GM18867 (cell line): ENCODE measurements around the gene HDGF.

Experiments
- ATAC-seq: cut with Tn5 transposase; IDR thresholded peaks from one replicate; pipeline ENCODE4 v1.9.1; 2021; ENCODE audit warnings: mild to moderate bottlenecking, moderate library complexity; ENCODE audit not compliant: unreplicated experiment

HDGF gene

DNA sequence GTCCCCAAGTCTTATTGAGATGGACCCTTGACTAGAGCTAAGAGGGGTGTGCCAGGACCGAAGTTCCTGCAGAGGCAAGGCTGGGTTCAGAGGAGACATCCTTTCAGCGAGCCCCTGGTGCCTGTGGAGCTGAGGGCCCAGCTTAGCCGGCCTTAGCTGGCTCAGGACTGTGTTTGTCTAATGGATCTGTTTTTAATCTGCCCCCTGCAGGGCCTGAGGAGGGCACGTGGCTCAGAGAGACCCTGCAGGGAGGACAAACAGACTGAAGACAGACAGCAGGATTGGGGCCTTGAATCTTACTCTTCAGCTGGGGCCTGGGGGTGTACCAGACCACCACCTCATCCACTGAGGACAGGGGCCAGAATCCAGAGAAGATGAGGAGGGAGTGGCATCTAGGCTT is 47.7 kb downstream of the HDGF start:
- no peak for ATAC-seq

DNA sequence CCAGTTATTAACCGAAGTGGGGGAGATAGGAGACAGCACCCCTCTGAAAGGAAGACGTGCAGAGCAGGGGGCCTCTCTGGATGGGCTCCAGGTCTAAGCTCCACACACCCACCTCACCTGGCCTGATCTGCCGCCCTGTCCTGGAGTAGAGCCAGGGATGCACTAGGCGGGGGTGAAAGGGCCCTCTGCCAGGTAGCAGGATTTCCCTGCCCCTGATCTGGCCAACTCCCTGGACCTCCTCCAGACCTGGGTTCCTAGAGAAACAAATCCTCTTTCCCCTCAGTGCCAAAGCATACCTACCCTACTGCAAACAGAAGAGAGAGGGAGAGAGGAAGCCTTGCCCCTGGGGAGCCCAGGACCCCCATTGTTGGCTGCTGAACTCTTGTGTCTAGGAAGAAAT is 48.1 kb downstream of the HDGF start:
- no peak for ATAC-seq

DNA sequence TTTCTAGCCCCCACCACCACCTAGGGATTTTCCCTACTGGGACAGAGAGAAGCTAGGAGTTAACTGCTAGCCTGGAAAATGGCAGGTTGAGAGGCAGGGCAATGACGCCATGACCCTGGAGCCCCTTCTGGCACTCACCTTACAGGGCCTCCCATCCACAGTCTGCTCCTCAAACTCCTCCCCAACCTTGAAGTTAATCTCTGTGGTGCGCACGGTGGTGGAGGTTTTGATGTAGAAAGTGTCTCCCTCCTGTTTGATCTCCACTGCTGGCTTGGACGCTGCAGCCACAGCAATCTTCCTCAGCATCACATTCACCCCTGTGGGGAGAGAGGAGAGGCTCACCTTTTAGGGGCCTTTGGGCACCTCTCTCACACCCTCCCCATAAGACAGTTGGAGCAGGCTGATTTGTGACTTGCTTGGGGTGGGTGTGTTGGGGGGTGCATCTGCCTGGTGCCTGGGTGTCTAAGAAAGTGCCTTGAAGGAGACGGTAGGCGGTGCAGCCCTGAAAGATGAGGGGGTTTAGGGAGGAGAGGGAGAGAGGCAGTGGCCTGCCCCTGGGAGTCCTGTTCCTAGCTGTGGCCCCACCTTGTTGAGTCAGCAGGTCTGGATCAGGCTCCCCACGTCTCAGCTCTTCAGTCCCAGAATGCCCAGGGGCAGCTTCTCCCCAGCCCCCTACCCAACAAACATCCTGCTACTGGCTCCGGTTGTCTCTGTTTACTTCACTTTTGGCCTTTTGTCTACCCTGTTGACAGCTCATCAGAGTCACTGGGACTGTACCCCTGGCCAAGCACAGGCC is 50.5 kb downstream of the HDGF start:
- ATAC-seq: no peak

DNA sequence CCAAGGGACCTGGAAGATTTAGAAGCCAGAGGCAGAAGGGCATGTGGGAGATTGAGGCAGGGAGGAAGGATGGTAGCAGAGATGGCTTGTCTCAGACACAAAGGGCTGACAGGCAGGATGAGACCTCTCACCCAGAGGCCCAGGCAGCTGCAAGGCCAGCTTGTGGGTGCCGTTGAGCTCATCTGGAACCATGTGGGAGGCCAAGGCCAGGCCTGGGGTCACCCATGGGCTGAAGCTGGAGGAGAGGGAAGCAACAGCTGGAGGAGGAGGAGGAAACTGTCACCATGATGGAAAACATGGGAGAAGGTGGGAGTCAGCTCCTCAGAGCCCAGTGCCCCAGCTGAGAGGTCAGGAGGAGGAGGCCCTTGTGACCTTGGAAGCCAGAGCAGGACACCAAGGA is 52.5 kb downstream of the HDGF start:
- no peak for ATAC-seq

DNA sequence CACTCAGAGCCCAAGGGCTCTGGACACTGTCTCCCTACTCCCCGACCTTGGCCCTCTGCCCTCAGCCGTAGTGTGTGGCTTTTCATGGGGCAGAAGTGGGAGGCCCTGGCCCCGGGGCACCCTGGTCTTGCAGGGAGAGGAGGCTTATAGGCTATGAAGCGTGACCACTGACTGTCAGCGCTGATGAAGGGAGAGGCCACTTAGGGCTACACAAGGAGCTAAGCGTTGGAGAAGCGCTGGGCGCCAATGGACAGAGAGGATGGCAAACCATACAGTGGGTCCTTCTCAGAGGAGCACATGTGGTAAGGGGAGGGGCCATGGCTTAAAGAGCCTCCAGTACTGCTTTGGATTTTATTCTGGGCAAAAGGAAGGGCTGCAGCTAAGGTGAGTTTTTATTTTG is 54.0 kb downstream of the HDGF start:
- no peak for ATAC-seq

DNA sequence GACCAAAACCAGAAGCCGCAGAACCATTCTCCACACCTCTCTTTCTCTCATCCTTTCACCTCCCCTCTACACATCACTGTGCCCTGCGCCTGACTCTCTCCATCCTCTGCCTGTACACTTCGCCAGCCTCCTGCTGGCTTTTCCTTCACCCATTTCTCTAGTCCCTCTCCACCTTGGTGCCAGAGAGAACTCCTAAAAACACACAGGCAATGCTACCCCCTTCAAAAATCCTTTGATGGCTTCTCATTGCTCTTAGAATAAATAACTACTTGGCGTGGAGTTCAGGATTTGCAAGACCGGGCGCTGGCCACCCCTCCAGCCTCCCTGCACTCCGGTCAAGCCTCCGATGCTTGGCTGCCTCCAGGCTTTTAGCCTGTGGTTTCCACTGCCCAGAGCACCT is 54.7 kb downstream of the HDGF start:
- no peak for ATAC-seq

DNA sequence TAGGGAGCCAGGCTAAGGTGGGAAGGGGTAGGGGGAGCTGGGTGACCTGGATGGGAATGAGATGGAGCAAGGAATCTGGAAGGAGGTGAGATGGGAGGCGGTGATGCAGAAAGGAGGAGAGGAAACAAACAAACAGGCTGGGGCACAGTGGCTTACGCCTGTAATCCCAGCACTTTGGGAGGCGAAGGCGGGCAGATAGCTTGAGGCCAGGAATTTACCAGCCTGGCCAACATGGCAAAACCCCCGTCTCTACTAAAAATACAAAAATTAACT is 56.8 kb downstream of the HDGF start:
- ATAC-seq: no peak

DNA sequence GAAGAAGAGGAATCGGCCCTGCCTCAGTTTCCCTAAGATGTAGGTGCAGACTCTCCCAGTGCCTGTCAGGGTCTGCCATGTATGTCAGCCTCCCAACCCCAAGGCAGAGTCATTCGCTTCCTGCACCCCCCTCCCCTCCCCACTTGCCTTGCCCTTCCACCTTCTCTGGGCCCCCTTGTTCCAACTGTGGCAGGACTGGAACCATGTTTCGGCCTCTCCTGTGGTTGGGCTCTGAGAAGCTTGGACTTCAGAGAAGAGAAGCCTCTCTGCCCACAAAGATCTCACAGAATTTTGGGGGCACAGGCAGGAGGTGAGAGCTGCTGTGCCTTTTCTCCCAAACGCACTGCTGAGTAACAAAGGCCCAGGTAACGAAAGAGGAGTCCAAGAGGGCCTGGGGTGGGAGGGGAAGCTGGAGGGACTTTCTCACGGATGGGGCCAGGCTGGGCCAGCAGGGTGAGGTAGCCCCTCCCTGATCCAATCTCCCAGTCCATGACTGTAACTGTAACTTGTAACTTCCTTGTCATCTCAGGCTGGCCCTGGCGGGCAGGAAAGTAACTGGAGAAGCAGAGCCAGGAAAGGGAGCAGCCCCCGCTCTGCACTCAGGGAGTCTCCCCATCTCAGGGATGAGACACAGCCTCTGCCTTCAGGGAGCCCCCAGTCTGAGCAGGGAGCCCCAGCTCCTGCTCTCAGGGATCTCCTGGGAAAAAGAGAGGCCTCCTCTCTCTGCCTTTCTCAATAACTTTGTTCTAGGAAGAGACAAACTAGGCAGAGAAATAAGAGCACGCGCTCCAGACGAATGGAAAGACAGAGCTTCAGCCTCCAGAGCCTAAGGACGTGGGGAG is 57.4 kb downstream of the HDGF start:
- no peak for ATAC-seq

DNA sequence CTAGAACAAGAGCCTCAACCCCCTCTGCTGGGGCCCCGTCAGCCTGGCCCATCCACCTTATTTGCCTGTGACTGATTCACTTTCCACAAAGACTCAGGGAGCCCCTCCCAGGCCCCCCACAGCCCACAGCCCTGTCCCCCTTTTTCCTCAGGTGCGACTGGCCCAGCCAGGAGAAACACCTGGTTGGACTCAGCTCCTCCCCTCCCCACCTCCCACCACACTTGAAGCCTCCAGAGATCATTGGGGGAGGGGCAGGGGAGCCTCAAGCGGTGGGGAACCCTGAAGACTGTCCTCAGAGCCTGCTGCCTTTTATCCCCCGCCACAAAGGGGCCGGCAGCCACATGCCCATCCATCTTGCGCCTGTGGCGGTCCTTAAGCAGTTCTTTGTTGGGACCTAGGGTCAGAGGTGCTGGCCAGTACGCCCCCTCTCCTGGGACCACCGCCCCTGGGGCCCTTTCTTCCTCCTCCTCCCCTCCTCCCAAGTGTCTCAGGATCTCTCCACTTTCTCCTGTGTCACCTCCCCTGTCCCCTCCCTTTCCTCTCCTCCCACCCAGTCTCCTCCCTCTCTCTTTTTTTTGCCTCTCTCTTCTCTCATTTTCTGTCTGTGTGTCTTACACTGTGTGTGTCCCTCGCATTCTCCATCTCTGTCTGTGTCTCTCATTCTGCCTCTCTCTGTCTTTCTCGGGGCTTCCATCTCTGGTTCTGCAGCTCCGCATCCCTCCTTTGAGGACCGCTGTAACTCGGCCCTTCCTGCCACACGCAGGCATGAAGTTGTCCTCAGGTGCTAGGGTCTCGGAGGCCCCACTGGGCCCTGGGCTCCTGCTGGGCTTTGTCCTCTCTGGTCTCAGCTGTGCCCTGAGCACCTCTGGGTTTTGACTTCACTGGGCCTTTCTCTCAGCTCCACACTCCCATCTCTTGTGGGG is 58.3 kb downstream of the HDGF start:
- ATAC-seq: no peak

DNA sequence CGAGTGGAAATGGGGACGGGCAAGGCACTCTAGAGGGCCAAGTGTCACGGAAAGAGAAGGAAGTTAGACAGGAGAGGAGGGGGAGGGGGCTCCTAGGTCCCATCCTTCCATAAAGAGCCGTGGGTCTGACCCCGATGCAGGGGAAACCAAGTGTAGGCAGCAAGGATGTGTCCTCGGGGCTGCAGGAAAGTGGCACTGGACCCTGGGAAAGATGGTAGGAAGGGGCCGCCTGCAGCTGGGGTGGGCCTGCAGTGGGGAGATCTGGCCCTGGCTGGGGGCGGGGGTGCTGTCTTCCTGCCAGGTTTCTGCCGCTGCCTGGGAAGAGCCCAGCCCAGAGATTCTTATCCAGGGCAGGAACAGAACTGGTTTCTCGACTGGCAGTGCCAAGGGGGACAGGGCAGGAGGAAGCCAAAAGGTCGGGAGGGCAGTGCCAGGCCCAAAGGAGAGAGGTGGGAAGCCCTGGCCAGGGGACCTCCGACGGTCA is 59.0 kb downstream of the HDGF start:
- no peak for ATAC-seq
